HG02973 (cell line): ENCODE results near the gene NUB1.

Source experiments
- ATAC-seq: cut with Tn5 transposase; IDR thresholded peaks from one replicate; pipeline ENCODE4 v1.9.1; 2021; ENCODE audit warnings: moderate library complexity; ENCODE audit not compliant: unreplicated experiment

Gene NUB1

DNA sequence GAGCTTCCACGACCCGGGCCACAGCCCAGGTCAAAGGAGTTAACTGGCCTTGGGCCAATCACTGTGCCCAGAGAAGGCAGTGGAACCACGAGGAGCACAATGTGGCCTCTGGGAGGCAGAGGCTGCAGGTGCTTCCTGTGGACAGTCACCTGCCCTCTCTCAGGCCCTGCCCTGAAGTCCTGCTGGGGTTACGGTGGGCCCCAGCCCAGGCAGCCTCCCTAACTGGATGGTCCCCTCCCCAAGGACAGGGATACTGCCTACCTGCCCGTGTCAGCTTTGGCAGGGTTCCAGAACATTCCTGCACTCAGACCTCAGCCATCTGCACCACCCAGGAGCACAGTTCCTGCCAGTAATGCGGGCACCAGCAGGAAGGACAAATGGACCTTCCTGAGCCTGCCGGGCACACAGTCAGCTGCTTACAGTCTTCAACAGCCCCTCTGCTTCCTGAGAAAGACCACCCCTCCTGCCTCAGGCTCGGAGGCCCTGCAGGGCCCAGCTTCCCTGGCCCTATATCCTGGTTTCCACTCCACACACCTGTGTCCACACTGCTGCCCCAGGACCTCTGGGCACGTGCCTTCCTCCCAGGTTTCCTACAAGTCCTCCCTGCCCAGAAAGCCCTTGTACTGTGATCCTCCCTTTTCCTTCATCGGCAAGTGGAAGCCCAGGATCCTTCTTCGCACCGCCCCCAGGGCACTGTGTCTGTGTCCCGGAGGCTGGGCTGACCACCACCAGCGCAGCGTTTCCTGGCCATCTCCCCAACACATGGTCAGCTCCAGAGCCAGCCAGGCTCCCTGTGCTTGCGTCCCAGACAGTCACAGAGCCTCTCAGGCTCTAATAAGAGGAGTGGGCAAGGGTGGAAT, 44.9 kb downstream of the NUB1 start:
- no peak for ATAC-seq

DNA sequence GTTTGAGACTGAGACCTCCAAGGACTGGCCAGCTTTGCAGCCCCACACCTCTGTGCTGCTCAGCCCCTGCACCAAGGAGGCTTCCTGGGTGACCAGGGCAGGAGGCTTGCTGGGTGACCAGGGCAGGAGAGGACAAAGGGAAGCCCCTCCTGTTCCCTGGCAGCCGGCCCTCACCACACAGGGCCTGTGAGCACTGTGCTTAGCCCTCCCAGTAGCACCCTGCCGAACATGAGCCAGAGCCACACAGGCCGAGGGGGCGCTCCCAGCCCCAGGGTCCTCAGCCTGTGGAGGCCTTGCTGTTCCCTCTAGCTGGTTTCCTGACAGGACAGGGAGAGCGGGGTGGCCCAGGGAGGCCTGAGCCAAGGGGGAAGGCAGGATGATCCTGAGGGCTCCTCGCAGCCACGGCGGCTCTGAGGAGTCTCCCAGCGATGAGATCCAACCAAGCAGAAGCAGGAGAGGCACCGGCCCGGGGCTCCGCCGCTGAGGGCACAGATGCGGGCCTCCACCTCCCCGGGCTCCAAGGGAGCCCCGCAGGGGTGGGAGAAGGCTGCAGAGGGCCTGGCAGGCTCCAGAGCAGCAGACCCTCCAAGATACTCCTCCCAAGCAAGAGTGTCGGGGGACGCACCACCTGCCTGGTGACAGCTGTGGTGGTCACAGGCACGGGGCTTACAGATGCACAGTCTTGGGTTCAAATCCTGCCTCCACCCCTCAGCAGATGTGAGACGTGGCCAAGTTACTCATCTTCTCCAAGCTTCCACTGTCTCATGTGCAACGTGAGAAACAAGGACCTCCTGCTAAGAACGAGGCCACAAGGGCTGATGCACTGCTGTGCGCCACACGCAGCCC, 45.8 kb downstream of the NUB1 start:
- no peak for ATAC-seq

- no peak for ATAC-seq
Measured at GRCh38 chr7:151388007-151388297, 46.3 kb downstream of the NUB1 start.

DNA sequence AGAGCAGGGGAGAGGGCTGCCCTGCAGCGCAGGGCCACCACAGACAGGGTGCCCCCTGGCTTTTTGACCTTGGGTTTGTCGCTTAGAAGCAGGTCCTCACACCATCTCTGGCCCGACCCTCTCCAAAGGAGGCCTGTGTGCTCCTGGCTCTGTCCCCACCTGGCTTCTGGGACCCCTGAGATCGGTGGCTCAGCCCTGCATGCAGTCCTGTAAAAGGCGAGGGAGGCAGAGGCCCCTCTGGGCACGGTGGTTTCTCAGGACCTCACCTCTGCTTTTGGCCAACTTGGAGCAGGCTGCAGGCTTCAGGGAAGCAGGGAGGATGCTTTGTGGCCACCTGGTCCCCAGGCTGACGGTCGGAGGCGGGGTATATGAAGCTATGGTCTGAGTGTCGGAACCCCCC, 46.8 kb downstream of the NUB1 start:
- ATAC-seq, result no peak

GRCh38 chr7:151389096-151389767, 47.6 kb downstream of the NUB1 start:
- ATAC-seq, result no peak

DNA sequence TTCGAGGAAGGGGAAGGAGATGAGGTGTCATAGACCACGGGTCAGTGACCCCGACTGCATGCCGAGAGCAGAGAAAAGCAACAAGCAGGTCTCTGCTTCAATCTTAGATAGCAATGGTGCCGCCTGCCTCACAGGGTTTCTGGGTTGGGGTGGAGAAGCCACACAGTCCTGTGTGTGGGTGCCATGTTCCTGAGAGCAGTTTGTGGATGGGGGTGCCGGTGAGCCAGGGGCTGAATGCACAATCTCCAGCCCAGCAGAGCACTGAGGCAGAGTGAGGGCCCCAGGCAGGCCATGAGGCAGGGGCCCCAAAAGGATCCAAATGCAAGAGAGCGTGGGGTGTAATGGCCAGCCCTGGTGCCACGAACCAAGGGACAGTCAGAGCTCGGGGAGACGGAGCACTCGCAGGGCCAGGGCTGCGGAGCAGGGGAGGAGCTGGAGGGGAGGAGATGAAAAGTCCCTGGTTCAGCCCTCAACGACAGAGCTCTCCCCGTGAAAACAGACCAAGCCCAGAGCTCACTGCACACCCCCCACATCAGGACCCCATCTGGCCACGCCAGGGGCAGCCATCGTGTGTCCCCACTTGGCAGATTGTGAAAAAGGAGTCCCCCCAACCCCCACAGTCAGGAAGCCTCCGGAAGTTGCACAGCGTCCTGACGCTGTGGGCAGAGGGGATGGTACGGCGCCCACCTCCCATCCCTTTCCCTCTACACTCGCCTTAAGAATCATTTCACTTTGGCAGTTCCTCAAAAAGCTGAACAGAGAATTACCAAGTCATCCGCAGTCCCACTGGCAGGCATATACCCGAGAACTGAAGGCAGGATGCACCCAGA, 48.4 kb downstream of the NUB1 start:
- no peak for ATAC-seq

DNA sequence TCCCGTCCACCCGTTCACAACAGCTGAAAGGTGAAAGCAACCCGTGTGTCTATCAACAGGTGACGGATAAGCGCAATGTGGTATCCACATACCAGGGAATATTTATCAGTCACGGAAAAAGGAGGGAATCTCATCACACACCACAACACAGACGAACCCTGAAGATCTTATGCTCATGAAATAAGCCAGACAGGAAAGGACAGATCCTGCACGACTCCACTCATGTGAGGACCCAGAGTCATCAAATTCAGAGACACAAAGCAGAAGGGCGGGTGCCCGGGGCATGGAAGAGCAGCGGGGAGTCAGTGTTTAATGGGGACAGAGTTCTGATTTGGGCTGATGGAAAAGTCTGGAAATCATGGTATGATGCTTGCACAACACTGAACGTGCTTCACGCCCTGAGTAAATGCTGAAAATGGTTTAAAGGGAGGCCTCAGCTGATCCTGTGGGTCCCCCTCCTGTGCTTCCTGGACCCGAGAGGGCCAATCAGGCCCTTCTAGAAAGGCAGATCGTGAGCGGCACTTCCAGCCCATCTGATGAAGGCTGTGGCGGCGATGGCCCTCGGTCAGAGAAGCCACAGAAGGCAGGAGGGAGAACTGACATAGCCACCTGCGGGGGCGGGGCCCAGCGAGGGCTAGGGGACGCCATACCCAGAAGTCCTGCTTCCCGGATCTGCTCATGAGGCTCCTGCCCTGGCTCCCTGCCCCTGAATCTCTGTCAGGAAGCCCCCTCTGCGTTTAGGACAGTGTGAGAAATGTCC, 49.2 kb downstream of the NUB1 start:
- ATAC-seq, result no peak

DNA sequence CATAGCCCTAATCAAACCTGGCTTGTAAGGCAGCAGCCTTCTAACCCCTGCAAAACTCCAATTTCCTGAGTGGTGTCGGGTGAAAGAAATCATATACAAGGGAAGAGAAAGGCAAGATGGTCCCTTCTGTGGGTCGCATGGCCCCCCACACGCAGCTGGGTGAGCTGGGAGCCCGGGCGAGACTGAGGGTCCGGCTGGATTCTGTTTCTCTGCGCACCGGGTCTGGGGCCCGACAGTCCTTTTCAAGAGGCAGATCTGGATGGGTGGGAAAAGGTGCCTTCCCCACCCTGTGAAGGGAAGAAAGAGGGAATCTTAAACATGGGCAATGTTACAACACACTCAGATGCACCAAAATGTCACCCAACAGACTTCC, 49.7 kb downstream of the NUB1 start:
- ATAC-seq, result no peak

GRCh38 chr7:151392002-151392401, 50.4 kb downstream of the NUB1 start:
- ATAC-seq, result no peak

DNA sequence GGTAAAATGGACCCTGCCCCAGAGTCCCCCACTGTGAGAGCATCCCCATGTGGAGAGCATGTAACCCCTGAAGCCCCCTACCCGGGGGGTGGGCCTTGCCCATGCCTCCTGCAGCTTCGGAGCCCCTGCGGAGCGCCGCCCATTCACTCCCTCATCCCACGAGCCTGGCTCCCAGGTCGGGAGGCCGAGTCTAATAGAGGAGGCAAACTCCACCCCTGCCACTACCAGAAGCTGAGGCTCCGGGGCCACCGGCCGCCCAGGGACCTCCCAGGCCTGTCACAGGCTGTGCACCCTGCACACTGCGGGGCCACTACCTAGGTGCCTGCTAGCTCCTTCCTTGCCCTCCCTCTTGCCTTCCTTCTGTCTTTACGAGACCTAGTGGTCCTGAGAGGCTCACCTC, 50.8 kb downstream of the NUB1 start:
- ATAC-seq, result no peak

DNA sequence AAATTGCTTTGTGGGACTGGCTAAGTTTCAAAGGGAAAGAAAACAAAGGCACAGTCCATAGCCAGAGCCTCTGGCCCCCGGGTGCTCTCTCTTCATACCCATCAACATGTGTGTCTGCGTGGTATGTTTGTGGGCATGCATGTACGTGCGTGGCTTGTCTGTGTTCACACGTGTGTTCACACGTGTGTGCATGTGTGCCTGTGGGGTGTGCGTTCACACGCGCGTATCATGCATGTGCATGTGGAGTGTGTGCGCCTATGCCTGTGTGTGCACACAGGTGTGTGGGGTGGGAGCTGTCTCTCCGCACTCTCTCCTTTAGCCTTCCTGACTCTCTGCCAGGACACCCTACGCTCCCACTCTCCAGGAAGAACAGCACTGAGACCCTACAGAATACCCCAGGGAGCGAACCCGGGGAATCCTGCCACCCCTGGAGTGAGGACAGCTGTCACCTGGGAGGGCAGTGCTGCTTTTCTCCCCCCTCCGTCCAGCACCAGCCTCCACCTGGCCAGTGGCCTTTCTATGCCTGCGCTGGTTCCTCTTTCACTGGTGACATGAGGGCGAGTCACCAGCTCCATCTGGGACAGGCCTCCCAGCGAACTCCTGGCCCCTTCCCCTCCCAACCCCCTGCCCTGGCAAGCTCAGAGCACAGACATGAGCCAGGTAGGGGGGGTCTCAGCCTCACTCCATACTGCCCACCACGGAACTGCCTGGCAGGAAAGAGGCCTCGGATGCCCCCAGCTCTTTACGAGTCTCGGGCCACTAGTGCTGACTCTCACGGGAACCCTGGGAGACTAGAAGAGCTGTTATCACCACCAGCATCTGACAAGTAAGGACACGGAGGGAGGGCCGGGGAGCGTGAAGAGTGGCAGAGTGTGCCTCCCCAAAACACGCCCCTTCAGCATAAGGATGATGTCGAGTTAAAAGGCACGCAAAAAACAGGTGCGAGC, 51.7 kb downstream of the NUB1 start:
- no peak for ATAC-seq

DNA sequence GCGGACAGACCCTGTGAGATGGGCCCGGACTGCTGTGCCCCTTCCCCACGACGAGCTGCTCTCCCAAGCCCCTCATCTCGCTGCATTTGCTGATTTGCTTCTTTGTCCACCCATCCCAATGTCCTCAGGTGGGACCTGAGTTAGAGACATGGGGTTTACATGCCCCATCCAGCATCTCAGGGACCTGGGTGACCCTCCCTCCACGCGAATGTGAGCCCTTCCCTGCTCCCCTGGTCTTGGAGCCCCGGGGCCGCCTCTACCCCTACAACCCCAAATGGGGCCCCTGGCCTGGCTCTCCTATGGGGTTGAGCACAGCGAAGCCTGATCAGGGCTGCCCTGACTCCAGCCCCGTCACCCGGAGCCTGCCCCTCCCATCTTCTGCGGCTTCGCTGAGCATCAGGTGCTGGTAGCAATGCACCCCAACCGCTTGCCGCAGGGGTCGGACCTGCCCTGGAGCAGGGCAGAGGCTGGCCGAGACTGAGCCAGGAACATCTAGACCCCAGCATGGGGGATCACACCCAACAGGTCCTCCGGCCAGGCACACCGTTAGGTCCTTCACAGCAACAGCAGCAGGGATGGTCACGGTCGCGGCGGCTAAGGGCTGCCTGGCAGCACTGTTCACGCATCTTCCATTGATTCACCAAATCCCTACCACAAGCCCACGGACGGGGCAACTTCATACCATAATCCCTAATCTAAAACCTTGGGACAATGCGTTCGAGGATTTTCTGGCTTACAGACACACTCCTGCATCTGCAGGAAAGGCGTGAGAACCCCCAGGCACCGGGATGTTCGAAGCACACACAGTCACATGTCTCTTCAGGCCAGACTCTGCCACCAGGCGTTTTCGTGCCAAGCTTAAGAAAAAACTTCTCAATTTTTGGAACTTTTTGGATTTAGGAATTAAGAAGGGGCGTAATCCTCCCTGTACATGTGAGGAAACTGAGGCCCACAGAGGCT, 52.7 kb downstream of the NUB1 start:
- ATAC-seq, result no peak

DNA sequence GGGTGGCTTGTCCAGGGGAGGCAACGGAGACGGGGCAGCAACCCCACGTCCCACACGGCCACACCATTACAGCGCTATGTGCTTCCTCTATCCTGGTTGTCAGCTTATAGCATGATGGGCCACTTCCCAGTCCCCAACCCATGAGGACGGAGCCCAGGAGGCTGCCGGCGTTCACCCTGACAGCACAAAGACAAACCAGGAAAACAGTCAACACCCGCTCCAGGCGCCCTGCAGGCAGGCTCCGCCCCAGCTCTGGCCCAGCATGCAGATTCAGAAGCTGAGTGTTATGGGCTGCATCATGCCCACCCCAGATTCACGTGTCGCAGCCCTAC, 53.4 kb downstream of the NUB1 start:
- no peak for ATAC-seq

GRCh38 chr7:151396328-151396970, 54.8 kb downstream of the NUB1 start:
- ATAC-seq, result no peak

GRCh38 chr7:151397026-151397425, 55.4 kb downstream of the NUB1 start:
- no peak for ATAC-seq

- no peak for ATAC-seq
Measured at GRCh38 chr7:151398446-151399304, 57.1 kb downstream of the NUB1 start.

DNA sequence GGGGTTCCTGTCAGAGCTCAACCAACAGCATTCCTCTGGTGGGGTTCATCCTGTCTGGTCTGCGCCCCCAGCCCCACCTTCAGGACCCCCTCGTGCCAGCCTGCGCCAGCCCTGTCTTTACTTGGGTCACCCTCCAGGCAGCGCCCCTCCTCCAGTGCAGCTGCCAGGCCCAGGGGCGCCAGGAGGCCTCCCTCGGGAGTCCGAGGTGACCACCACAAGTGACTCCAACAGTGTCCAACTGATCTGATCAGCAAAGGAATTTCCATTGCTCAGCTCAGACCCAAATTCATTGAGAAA, 57.6 kb downstream of the NUB1 start:
- no peak for ATAC-seq
